Nephron progenitor cell (in vitro differentiated cells): Measurements from ENCODE around the gene ASB10.
A peak's percentile ranks its signal among the peaks of the same experiment; 100 is the strongest.

Source experiments
- DNase-seq: peaks from one replicate; pipeline ENCODE4 v3.0.0; 2021
- H3K27ac Mint-ChIP-seq: 2 replicates; pipeline ENCODE4 v1.8.0; 2021; ENCODE audit warnings: mild to moderate bottlenecking, moderate library complexity, mixed read lengths
- H3K27me3 Mint-ChIP-seq: 2 replicates; pipeline ENCODE4 v1.8.0; 2021; ENCODE audit warnings: mild to moderate bottlenecking, low read depth, mixed read lengths; ENCODE audit not compliant: poor library complexity
- H3K36me3 Mint-ChIP-seq: 2 replicates; pipeline ENCODE4 v1.8.0; 2021; ENCODE audit warnings: low read depth, mixed read lengths
- H3K4me1 Mint-ChIP-seq: 2 replicates; pipeline ENCODE4 v1.8.0; 2021; ENCODE audit warnings: mixed read lengths
- H3K4me3 Mint-ChIP-seq: 2 replicates; pipeline ENCODE4 v1.8.0; 2021; ENCODE audit warnings: mild to moderate bottlenecking, moderate library complexity, mixed read lengths
- H3K9me3 Mint-ChIP-seq: 2 replicates; pipeline ENCODE4 v1.8.0; 2021; ENCODE audit warnings: mild to moderate bottlenecking, moderate library complexity, mixed read lengths
- TF ChIP-seq, protein P1 (sequence below): fragments of 200-600 bp; sonication (generic); IDR thresholded peaks from 2 replicates; pipeline ENCODE4 v1.5.0; 2021; ENCODE audit warnings: antibody characterized with exemption

ASB10 gene

DNA sequence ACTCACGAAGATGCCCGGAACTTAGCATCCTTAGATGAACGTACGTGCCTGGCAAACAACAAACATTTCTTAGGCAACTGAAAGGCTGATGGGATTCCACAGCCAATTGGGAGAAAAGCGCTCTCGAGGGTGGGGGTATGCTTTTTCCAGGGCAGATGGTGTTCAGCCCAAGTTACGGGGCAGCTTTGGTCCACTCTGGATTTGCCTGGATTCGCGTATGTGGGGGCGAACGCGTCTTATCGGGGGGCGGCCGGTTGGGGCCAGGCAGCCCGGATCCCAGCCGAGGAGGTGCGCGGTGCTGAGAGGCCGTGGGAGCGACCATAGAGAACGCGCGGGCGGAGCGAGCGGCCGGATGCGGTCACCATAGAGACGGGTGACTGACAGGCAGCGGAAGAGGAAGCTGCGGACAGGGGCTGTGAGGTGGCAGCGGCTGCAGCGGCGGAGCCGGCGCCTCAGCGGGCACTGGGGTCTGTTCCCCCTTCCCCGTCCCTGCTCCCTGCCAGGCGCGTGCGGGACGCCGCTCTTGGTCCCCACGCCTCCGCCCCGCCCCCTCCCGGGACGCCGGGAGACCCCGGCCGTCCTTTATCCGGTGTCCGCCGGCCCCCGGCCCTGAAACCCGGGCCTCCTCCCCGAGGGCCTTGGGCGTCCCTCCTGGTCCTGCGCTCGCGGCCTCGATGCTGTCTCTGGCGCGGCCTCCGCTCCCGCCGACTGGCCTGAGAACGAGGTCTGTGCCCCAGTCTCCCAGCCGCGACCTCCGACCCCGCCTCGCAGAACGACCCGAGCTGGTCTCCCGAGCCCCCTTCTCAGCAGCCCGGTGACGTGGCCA lies 45.3 kb upstream of the ASB10 start, which contains the start of gene CHPF2:
Gene CHPF2 (plus strand): TSS at position 393 of the 826 bp plus-strand sequence. CDS start 1,529 bp downstream, outside the sequence.
- Mint-ChIP-seq H3K27me3 (peaks cover 3% of the 10 kb centered on the region), H3K4me3 (peak within 1 kb of the TSS; percentile 98)
- peak; percentile 89 for DNase-seq

DNA sequence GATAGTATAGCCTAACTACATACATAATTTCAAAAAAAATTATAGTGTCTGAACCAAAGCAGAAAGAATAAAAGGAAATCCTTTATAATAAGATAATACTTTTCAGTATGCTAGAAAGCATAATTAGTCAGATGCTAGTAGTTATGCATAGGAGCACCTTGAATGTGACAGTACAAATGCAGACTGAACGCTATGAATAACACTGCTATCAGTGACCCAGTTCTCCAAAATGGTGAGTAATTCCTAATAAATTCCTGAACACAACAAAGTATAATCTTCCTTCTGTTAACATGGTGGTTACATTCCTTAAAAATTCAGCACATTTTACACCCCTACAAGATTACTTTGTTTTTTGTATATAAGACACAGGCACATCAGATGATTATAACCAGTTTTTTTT lies 44.0 kb upstream of the ASB10 start:
- peak overlapping the region; percentile 54 for H3K4me3 Mint-ChIP-seq
- no peak for DNase-seq
- H3K27me3 Mint-ChIP-seq: peaks cover 3% of the 10 kb centered on the region
- H3K4me1 Mint-ChIP-seq: peaks cover 57% of the 10 kb centered on the region
- H3K36me3 Mint-ChIP-seq: no peaks in the 10 kb centered on the region
- TF ChIP-seq, protein P1, sequence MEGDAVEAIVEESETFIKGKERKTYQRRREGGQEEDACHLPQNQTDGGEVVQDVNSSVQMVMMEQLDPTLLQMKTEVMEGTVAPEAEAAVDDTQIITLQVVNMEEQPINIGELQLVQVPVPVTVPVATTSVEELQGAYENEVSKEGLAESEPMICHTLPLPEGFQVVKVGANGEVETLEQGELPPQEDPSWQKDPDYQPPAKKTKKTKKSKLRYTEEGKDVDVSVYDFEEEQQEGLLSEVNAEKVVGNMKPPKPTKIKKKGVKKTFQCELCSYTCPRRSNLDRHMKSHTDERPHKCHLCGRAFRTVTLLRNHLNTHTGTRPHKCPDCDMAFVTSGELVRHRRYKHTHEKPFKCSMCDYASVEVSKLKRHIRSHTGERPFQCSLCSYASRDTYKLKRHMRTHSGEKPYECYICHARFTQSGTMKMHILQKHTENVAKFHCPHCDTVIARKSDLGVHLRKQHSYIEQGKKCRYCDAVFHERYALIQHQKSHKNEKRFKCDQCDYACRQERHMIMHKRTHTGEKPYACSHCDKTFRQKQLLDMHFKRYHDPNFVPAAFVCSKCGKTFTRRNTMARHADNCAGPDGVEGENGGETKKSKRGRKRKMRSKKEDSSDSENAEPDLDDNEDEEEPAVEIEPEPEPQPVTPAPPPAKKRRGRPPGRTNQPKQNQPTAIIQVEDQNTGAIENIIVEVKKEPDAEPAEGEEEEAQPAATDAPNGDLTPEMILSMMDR: no peak
- no peak overlapping the region for H3K27ac Mint-ChIP-seq
- H3K9me3 Mint-ChIP-seq: no peaks in the 10 kb centered on the region

More for the DNA sequence above, 45.3 kb upstream of the ASB10 start, which contains the start of gene CHPF2:
- Mint-ChIP-seq H3K27ac (peak within 1 kb of the TSS; percentile 98), H3K9me3 (no peaks in the 10 kb centered on the region), H3K36me3 (no peaks in the 10 kb centered on the region), H3K4me1 (peaks cover 45% of the 10 kb centered on the region)
- TF ChIP-seq, protein P1: no peak

DNA sequence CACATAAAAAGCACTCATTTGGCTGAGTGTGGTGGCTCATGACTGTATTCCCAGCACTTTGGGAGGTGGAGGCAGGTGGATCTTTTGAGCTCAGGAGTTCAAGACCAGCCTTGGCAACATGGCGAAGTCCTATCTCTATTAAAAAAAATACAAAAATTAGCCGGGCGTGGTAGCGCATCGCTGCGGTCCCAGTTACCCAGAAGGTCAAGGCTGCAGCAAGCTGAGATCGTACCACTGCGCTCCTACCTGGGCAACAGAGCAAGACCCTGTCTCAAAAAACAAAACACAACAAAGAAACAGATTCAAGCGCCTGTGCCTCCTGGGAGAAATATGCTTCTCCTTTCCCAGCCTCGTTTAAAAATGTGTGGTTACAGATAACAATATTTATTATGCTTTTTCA lies 42.2 kb upstream of the ASB10 start:
- H3K27ac Mint-ChIP-seq: no peak overlapping the region
- no peak overlapping the region for H3K4me3 Mint-ChIP-seq
- DNase-seq: no peak
- no peaks in the 10 kb centered on the region for H3K9me3 Mint-ChIP-seq
- peaks cover 3% of the 10 kb centered on the region for H3K27me3 Mint-ChIP-seq
- peaks cover 66% of the 10 kb centered on the region for H3K4me1 Mint-ChIP-seq
- peaks cover 13% of the 10 kb centered on the region for H3K36me3 Mint-ChIP-seq
- TF ChIP-seq, protein P1: no peak

DNA sequence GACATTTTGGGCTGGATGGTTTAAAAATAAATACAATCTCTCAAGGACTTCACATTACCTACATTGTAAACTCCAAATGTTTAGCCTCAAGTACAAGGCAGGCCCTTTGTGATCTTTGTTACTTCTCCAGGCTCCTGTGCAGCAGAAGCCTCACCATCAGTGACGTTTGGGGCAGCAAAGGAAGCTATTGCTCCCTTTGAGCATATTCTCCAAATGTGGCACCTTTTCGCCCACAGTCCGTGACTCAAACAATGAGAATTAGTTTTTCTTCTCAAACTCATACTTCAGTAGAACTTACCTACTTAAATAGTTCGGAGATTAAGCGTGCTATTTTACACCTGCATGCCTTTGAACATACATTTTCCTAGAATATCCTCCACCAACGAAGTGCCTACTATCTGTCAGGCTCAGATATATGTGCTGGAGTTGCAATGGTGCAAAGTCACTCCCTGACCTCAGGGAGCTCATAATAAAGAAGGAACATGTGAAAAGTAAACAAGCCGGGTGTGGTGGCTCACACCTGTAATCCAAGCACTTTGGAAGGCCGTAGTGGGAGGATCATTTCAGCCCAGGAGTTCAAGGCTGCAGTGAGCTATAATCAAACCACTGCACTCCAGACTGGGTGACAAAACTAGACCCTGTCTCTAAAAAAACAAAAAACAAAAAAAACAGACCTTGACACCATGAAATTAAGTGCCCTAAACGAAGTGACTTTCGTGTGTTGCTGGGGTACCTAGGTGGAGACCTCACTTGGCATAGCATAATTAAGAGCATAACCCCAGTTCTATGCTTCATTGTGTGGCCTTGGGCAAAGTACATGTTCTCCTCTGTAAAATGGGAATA lies 41.2 kb upstream of the ASB10 start:
- H3K27ac Mint-ChIP-seq: peak overlapping the region; percentile 89
- H3K27me3 Mint-ChIP-seq: peaks cover 3% of the 10 kb centered on the region
- peaks cover 18% of the 10 kb centered on the region for H3K36me3 Mint-ChIP-seq
- H3K4me3 Mint-ChIP-seq: peak overlapping the region; percentile 95
- TF ChIP-seq, protein P1: no peak
- H3K9me3 Mint-ChIP-seq: no peaks in the 10 kb centered on the region
- H3K4me1 Mint-ChIP-seq: peaks cover 56% of the 10 kb centered on the region
- DNase-seq: no peak

DNA sequence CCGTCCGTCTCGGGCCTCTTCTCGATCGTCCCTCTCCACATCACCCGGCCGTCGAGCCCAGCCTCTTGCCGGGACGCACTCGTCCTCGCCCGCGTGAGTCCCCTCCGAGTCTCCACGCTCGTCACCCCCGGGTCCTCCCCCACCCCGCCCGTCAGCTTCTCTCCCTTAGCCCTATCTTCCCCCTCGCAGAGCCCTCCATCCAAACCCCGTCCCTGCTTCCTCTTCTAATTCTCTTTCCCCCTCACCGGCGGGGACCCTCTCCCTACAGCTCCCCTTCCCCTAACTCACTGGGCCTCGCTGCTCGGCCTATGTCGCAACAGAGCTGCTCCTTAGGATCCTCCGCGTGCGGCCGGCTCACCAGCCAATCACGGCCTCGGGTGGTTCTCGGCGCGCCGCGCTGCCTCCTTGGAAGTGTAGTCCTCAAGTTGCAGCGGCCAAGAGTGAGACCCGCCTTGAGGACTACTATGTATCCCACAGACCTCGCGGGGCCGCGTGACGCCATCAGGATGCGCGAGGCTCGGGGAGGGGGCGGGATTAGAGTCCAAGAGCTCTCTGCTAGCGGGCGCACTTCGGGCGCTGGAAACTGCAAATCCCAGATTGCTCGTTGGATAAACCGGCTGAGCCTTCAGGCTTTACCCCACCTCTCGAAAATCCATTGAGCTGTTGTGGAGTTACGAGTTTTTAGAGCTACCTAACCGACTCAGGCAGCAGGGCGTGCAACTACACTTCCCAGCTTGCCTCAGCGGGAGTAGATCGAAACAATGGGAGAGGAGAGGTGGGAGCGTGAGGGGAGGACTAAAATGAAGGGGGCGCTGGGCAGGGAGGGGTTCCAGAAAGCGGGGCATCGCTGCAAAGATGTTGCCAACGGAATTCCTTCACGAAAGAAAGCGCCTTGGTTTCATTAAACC lies 40.1 kb upstream of the ASB10 start, which contains the start of gene ABCF2:
Gene ABCF2 (minus strand): TSS at position 331 of the 908 bp plus-strand sequence. CDS start 747 bp downstream, outside the sequence.
- DNase-seq: peak; percentile 99
- peaks cover 3% of the 10 kb centered on the region for H3K27me3 Mint-ChIP-seq
- H3K4me1 Mint-ChIP-seq: peaks cover 50% of the 10 kb centered on the region
- H3K4me3 Mint-ChIP-seq: peak within 1 kb of the TSS; percentile 95
- peaks cover 27% of the 10 kb centered on the region for H3K36me3 Mint-ChIP-seq
- H3K9me3 Mint-ChIP-seq: no peaks in the 10 kb centered on the region
- peak within 1 kb of the TSS; percentile 98 for H3K27ac Mint-ChIP-seq
- TF ChIP-seq, protein P1: no peak
